ENCODE results near the gene LRRC25.
A peak's percentile ranks its signal among the peaks of the same experiment; 100 is the strongest.

Gene LRRC25

DNA sequence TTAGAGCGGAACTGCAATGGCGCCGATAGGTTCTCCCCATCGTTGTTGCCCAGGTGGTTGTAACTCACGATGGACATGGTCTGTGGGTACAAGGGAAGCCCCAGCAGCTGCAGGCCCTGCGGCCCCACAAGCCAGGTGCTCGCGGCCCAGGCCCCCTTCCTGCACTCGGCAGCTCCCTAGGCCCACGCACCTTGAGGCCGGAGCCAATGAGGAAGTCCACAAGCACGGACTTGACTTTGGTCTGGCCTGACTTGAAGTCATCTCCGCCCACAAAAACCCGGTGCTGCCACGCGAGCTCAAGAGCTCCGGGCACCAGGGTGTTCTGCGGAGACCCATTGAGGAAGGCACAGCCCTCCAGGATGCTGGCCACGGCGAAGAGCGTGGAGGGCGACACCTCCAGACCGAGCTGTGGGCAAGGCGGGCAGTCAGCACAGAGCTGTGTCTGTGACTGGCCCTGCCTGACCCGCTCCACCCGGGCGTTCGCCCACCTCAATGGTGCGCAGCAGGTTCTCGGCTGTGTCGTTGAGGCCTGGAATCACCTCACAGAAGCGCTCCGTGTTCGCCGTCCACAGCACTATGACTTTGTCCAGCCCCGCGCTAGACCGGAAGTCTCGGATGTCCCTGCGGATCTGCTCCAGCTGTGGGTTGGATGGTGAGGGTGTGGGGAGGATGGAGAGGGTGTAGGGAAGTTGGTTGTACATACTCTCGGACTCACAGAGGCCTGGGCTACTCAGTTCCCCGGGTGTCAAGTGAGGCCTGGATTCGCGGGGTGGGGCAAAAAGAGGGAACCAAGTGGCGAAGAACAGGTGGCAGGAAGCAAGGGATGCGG lies 38.6 kb upstream of the LRRC25 start:
- no peak for DNase-seq (ENCODE audit: low read depth)

DNA sequence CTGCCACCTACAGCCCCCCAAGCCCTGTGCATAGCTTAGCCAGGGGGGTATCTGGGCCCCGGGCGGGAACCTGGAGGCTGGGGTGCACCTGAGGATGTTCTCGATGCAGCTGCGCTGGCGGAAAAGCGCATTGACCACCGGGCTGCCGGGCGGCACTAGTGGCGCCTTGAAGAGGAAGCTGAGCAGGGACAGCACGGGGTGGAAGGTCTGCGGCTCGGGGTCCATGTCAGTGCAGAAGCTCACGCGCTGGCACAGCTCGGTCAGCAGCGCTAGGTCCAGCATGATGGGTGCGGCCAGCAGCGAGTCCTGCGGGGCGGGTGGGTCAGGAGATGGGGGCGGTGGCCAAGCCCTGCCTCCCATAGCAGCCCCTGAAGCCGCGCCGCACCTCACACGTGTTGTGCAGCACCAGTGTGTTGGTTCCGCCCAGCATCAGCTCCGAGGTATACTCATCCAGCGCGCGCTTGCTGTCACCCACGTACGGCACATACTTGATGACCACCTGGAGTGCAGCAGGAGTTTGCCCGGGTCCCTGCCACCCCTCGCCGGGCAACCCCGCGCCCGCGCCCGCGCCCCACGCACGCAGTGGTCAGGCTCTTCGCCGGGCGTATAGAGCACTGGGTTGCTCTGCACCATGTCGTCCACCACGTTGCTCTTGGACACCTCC lies 37.9 kb upstream of the LRRC25 start:
- no peak for DNase-seq (ENCODE audit: low read depth)

DNA sequence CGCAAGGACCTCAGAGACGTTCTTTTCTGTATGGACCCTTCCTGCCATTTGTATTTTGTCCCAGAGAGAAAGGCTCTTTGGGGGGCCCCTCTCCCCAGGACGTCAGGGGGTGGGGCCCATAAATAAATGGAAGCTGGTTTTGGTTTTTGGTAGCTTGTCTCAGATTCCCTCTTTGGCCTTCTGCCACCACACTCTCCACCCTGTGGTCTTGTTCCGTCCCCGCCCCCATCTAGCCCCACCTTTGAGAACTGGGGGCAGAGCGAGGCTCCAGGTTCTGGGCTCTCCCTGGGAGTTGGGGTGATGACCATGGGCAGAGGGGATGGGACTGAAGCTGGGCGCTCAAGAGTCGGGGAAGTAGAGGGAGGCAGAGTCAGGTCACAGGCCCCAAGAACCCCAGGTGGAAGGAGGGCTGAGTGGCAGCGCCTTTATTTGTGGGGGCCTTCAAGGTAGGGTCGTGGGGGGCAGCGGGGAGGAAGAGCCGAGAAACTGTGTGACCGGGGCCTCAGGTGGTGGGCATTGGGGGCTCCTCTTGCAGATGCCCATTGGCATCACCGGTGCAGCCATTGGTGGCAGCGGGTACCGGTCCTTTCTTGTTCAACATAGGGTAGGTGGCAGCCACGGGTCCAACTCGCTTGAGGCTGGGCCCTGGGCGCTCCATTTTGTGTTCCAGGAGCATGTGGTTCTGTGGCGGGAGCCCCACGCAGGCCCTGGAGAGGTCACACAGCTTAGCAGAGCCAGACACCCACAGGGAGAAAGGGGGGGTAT lies 37.2 kb upstream of the LRRC25 start:
- DNase-seq (ENCODE audit: low read depth): no peak

DNA sequence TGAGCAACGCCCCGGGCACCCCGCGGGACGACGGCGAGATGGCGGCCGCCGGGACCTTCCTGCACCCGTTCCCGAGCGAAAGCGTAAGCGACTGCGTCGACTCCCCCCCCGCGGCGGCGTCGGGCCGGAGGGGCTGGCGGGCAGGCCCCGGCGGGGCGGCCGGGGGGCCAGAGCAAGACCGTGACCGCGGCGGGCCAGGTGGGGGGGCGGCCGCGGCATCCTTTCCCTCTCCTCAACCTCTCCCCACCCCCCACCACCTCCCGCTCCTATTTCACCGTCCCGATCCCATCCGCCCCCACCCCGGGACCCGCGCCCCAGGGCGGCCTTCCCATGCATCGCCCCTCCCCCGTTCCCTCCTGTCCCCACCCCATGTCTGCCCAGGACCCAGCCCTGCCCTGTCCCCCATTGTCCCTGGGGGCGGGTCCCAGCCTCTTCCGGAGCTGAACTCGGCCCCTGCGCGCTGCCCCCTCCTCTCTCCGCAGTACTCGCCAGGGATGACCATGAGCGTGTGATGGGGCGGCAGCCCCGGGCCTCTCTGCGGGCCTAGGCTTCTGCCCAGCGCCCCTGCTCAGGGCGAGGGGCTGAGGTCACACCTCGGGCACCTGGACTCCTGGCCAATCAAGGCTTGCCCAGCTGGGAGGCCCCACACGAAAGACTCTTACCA lies 36.4 kb upstream of the LRRC25 start:
- no peak for DNase-seq (ENCODE audit: low read depth)

DNA sequence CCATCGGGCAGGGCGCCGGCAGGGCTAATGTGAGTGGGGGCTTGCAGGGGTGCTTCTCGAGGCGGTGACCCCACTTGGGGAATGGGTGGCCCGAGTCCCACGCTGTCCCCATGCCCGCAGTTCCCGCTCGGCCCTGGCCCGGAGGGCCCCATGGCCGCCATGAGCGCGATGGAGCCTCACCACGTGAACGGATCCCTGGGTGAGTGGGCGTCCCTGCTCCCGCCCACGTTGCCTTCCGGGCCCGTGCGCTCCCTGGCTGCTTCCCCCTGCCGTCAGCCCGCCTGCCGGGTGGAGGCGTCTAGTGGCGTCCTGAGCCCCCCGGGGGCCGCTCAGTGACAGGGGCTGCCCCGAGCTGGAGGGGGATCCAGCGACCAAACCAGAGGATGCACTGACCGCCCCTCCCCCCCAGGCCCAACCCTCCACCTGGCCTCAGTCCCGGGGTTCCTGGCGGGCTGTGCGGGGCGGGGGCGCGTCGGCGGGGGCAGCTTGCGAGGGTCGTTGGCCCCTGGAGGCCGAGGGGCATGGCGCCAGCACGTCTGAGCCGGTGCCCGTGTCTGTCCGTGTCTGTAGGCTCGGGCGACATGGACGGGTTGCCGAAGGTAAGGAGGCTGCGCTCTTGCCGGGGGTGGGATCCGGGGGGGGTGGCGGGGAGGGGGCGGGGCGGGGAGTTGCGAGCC lies 35.7 kb upstream of the LRRC25 start:
- no peak for DNase-seq (ENCODE audit: low read depth)

DNA sequence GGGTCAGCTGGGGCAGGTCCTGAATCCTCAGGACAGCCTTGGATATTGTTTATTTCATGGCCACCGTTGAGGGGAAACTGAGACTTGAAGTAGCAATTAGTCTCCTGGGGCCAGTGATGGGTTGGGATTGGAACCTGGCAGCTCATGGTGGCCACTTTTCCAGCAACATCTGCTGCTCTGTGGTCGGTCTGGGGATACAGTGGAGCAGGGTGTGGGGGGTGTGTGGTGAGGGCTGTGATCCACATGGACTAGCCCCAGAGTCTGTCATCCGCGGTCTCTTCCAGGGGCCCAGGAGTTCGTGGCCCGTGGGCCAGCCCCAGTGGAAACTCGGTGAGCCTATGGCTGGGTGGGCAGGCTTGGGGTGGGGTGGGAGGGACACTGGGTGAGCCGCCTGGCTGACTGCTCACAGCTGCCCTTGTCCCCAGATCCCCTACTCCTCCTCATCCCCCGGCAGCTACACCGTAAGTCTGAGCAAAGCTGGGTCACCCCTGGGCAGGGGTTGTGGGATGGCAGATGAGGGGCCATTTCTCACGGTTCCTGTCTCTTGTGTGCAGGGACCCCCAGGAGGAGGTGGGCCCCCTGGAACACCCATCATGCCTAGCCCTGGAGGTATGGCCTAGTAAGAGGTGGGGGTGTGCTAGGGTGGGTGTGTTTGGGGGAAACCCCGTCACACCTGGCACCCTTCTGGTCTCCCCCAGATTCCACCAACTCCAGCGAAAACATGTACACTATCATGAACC lies 35.0 kb upstream of the LRRC25 start:
- DNase-seq (ENCODE audit: low read depth): no peak

DNA sequence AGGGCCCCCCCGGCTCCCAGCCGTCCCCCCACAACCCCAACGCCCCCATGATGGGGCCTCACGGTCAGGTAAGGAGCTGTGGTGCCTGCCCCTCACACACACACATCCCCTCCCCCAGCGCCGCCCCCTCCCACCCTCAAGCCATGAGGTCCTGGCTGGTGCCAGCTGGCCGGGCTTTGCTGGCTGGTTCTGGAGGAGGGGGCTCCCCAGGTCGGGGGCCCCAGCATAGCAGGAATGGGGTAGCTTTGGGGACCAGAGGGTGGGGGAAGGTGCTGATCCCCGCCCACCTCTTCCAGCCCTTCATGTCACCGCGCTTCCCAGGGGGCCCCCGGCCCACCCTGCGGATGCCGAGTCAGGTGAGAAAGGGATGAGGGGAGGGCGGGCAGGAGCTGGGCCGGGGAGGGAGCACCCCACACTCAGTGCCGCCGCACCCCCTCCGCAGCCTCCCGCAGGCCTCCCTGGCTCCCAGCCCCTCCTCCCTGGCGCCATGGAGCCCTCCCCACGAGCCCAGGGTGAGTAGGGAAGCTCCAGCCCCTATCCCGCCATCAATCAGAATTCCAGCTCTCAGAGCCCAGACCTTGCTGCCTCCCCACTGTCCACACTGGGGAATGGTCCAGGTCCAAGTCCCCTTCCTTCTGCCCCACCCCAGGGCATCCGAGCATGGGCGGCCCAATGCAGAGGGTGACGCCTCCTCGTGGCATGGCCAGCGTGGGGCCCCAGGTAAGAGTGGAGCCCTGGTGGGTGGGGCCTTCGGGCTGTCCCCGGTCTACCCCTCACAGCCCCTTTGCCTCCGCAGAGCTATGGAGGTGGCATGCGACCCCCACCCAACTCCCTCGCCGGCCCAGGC lies 34.2 kb upstream of the LRRC25 start:
- DNase-seq (ENCODE audit: low read depth): no peak

DNA sequence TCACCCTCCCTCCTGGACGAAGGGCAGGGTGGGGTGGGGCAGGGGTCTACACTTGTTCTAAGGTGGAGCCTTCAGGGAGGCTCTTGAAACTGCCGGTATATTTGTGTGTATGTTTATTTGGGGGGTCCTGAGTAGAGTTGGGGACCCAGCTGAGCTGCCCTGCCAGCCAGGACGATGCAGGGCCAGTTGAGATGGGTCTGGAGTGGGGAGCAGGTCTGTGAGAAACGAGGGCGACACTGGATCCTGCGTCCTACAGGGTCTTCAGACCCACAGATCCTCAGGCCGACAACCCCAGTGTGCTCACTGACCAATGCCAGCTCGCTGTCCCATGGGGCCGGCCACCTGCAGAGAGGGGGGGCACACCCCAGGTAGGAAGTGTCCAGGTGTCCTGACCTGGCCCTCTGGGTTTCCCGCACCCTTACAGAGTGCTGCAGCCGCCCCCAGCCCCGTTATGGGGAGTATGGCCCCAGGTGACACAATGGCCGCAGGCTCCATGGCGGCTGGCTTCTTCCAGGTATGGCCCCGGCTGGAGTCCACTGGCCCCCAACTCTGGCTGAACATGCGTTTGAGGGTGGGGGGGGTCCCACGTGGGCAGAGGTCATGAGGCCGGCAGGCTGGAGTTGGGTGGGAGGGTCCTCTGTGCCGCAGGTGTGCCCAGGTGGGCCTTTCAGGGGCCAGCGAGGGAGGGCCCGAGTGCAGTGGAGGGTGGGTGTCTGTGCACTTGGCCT lies 33.2 kb upstream of the LRRC25 start:
- no peak for DNase-seq (ENCODE audit: low read depth)

DNA sequence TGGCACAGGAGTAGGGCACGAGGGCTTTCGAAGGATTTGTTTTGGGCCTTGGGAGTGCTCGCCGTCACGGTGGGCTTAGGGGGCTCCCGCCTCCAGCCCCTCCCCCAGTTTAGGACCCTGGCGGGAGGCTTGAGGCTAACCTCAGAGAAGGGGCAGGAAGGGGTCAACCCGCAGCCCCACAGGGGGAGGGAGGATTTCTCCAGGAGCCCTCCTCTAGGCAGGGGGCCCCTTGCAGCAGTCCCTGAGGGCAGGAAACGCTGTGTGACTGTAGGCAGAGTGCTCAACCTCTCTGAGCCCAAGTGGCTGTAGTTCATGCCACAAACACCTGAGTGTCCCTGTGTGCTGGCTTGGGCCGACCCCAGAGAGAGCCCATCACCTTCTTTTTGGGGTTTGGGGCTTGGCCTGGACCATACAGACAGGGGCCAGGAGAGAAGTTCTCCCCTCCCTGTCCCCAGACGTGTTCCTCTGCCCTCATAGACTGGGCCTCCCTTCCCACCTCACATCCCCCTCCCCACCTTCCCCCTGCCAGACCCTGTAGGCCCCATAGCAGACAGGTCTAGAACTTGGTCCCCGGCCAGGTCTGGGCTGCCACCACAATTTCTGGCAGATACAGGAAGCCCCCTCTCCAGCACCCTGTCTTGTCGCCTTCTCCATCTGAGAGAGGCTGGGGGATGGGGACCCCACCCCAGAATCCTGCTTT lies 32.4 kb upstream of the LRRC25 start:
- no peak for DNase-seq (ENCODE audit: low read depth)

DNA sequence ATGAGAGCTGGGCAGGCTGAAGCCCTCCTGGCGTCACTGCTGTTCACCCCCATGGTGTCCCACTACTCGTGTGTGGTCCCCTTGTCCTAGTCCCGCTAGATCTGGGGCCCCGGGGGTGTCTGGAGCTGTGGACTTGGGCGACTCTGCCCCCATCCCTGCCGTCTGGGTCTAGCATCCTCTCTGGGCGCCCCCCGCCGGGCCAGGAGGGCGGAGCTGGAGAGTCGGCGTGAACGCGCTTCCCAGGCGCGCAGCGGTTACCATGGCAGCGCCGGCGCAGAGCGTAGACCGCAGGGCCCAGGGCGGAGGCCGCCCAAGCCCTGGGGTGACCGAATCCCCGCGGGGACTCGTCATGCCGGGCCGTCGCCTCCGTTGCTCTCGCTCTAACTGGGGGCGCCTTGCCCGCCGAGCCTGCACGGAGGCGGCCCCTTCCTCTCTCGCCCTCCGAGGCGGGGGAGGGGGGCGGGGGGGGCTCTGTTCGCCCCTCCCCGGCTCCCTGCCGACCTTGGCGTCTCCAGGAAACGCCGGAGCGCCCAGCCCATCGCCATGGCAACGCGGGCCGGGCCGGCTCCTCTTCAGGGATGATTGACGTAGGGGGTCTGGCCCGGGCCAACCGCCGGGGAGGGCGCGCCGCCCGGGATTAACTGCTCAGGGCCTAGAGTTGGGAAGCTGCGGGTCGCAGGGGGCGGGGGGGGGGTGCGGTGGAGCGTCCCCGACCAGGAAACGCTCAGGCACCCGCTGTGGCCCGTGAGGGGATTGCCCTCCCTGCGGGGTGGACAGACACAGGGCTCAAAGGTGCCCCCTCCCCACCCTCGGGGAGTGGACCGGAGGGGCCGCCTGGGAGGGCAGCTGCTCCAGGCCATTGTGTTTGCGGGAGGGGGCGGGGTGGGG lies 31.6 kb upstream of the LRRC25 start:
- DNase-seq (ENCODE audit: low read depth): peak; percentile 55

DNA sequence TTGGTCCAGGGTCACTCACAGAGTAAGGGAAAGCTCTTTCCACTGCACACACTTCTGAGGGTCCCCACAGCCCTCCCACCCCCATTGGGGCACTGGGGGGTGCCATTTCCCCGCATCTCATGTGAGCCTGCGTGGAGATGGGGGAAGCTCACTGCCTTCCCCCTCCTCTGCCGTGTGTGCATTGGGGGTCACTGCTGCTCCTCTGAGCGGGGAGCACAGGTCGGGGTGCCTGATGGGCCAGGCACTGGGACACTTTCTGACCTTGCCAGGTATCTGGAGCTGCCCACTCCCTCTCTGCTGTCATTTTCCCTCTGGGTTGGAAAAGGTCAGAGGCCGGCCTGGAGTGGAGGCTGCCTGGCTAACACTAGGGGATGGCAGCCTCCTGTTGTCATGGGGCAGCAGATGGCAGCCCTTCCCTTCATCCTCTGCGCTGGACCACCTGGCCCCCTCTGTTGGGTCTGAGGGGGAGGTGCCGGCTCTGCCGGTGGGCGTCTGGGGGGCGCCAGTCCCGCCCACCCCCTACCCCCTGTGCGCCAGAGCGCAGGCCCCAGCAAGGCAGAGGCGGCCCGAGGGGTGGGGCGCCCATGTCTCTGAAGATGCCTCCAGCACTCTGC lies 30.9 kb upstream of the LRRC25 start:
- no peak for DNase-seq (ENCODE audit: low read depth)

DNA sequence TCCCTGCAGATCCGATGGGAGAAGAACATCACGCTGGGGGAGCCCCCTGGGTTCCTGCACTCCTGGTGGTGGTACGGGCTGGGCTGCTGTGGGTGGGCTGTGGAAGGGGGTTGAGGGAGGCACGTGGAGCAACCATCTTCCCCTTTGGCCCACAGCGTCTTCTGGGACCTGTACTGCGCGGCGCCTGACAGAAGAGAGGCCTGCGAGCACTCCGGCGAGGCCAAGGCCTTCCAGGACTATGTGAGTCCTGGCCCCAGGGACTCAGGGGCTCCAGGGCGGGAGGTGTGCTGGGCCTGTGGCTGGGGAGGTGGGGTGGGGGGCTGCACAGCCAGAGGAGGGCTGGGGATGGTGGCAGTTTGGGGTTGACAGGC lies 30.3 kb upstream of the LRRC25 start:
- no peak for DNase-seq (ENCODE audit: low read depth)

DNA sequence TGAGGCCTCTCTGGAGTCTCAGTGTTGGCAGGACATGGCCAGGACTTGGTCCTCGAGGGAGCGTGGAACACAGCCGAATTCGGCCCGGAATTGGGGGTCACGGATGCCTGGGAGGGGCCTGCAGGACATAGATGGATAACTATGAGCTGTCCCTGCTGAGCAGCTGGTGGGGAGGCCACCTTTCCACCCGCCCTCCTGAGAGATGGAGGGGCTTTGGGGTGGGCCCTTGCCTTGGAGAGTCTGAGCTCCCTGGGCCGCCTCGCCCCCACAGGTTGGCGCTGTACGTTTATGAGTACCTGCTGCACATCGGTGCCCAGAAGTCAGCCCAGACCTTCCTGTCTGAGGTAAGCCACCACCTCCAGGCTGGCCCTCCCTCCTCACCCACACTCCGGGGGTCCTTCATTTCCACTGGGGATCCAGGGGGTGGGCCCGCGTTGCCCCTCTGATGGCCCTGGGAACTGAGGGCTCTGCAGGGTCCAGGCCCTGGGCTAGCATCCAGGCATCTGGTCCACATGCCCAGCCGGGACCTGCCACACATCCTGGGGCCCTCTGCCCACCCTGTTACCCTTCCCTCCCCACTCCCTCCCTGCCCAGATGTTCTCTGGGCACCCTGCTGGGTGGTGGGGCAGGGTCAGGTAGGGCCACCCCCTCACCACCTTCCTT lies 29.8 kb upstream of the LRRC25 start:
- no peak for DNase-seq (ENCODE audit: low read depth)

DNA sequence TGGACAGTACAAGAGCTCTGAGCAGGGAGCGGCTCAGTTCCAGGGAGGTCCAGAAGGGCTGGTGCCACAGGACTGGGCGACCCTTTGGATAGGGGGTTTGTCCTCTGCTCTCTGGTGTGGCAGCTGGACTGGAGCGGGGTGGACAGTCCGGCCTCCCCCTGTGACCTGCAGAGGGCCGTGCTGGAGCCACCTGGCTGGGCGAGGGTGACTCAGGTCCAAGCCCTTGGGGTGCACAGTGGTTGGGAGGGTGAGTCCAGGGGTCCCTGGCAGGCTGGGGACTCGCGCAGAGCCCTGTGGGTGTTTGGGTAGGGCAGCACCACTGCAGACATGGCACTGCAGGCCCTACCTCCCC lies 29.0 kb upstream of the LRRC25 start:
- DNase-seq (ENCODE audit: low read depth): no peak

DNA sequence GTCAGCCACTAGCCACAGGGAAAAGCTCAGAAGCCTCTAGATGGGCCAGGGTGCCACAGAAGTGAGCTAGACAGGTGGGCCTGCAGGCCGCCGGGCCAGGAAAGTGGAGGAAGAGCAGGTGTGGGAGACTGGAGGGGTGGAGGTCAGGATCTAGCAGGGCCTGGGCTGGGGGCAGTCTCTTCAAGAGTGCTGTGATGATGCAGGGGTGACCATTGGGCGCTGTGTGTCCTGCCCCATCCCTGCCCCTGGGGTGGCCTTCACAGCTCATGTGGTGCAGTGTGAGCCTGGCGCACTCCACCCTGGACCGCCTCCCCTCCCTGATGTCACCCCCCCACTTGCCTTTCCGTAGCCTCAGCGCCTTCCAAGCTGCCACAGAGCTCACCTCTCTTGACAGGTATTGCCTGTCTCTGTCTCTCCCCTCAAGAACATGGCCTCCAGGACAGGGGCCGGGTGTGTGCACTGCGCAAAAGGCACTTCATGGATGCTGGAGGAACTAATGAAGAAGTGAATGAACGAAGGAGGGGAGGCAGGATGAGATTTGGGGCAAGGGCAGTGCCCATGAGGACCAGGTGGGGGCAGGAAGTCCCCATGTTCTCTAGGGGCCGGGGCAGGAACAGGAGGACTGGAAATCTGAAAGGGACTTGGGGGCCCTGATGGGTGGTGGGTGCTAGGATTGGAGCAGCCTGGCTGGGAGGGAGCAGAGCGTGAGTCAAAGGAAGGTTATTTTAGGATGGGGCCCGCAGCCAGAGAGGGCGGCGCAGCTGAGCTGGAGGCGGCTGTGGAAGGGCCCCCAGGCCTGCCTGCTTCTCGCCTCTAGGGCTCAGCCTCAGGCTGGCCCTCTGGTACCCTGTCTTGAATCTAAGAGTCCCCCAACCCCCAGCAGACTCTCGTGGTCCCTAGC lies 28.3 kb upstream of the LRRC25 start:
- DNase-seq (ENCODE audit: low read depth): no peak
